HG03139 (cell line): ENCODE measurements around the gene PWWP2B.

Experiments used
- ATAC-seq: cut with Tn5 transposase; IDR thresholded peaks from one replicate; pipeline ENCODE4 v1.9.1; 2021; ENCODE audit not compliant: unreplicated experiment

The PWWP2B gene

DNA sequence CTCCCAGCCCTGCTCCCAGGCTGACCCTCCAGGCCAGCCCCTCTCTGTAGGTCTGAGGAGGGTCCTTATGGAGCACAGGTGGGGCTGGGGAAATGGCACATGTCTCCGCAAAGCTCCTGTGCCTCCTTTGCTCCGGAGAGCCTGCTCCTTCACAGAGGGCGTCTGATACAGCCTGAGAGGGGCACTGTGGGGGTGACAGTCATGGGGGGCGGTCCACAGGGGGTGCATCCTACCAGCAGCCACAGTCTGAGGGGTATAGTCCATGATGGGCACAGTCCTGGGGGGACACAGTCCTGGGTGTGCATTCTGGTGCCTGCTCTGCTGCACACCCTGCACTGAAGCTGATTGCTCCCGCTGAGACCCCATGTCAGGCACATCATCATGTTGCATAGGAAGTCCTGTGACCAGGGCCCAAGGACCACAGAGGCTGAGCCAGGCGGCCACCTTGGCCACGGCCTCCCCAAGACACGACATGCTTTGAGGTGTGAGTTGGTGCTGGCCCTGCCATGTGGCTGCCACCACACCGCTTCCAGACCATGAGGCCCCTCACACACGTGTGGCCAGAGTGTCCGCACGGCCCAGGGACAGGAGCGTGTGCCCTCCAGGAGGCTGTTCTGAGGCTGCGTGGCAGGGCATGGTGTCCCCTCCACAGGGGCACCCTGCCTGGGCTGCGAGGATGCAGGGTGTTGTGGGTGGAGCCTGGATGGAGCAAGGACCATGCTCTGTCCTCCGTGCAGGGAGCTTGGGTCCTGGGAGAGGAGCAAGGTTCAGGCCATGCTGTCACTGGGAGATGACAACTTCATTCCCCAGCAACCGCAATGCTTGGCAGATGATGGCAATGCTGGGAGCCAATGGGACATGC is 59.2 kb downstream of the PWWP2B start:
- no peak for ATAC-seq

DNA sequence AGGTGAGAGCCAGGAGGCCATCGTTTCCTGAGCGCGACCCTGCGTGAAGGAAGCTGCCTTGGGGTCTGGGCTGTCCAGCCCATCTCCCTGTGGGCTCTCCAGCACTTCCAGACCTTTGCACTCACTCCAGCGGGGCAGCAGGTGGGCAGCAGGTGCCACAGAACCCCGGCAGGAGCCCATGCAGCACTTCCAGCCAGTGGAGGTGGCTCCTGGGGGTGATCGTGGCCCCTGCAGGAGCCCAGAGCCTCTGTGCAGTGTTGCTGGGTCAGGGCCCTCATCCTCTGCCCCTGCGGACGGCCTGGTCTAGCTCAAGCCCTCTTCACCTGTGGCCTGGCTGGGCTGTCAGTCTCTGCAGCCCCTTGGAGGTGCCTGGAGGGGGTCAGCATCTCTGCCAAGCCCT is 59.9 kb downstream of the PWWP2B start:
- ATAC-seq: no peak

- no peak for ATAC-seq
These were observed 60.5 kb downstream of the PWWP2B start for GRCh38 chr10:132457328-132458070.

DNA sequence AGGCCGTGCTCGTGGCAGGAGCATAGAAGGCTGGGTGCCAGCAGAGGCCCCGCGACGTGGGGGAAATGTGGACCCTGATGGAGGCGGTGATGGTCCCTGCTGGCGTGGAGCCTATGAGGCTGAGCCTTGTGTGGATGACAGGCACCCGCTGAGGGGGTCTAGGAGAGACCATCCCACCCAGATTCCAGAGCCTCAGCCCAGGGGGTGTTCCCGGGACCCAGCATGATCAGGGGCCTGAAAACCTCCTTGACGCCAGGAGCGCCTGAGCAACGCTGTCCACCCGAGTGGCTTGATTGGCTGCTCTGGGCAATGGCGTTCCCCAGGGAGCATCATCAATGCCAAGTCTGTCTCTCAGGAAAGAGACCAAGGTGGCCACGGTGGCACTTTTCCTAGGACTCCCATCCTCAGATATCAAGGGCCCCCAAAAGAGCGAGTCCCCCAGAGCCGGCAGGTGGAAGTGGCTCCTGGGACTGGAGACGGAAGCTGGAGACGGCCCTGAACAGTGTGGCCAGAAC is 61.1 kb downstream of the PWWP2B start:
- ATAC-seq: no peak

GRCh38 chr10:132458586-132459300 is 61.7 kb downstream of the PWWP2B start:
- peak; percentile 49 for ATAC-seq

DNA sequence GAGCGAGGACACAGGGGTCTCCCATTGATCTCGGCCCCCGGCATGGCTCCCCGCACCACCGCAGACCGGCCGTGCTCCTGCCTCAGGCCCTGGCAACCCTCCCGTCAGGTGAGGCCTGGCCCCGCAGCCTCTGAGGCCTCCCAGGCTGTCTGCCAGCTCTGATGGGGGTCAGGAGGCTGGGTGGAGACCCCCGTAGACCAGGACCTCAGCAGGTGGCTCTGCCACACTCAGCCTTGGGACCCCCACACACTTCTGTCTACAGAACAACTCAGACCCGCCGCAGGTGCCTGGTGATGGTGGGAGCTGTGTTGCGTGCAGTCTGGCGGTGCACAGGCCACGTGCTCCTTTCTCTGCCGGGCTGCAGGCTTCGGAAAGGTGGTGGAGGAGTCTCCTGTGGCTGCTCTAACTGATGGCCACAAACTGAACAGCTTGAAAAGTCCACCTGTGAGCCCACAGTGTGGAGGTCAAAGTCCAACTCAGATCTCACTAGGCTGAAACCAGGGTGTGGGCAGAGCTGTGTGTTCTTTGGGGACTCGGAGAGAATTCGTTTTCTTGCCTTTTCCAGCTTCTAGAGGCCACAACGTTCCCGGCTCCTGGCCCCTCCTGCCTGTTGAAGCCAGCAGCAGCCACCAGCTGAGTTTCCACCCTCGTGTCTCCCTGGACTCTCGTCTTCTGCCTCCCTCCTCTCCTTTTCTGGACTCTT is 62.5 kb downstream of the PWWP2B start:
- ATAC-seq: no peak

GRCh38 chr10:132460071-132460470 is 63.1 kb downstream of the PWWP2B start:
- ATAC-seq: no peak

DNA sequence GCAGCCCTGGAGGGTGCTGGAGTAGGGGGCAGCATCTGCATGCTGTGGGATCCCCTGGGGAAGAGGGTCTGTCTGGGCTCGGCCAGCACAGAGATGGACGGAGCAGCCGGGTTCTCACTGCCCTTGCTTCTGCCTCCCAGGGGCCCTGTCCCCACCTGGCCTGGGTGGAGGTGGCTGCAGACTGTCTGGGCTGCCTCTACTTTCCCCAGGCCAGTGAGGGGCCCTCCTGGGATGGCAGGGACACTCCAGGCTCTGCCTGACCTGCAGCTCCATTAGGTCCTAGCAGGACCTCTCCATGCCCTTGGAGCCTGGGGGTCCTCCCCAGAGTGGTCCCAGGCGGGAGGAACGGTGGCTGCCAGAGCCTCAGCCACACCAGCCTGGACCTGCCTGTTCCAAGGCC is 63.7 kb downstream of the PWWP2B start:
- ATAC-seq: no peak

- no peak for ATAC-seq
These were observed 64.2 kb downstream of the PWWP2B start for GRCh38 chr10:132461103-132461682.

GRCh38 chr10:132461683-132462231 is 64.8 kb downstream of the PWWP2B start:
- no peak for ATAC-seq

- ATAC-seq: no peak
These were observed 65.7 kb downstream of the PWWP2B start for GRCh38 chr10:132462463-132463332.

GRCh38 chr10:132463333-132464255 is 66.6 kb downstream of the PWWP2B start:
- no peak for ATAC-seq

DNA sequence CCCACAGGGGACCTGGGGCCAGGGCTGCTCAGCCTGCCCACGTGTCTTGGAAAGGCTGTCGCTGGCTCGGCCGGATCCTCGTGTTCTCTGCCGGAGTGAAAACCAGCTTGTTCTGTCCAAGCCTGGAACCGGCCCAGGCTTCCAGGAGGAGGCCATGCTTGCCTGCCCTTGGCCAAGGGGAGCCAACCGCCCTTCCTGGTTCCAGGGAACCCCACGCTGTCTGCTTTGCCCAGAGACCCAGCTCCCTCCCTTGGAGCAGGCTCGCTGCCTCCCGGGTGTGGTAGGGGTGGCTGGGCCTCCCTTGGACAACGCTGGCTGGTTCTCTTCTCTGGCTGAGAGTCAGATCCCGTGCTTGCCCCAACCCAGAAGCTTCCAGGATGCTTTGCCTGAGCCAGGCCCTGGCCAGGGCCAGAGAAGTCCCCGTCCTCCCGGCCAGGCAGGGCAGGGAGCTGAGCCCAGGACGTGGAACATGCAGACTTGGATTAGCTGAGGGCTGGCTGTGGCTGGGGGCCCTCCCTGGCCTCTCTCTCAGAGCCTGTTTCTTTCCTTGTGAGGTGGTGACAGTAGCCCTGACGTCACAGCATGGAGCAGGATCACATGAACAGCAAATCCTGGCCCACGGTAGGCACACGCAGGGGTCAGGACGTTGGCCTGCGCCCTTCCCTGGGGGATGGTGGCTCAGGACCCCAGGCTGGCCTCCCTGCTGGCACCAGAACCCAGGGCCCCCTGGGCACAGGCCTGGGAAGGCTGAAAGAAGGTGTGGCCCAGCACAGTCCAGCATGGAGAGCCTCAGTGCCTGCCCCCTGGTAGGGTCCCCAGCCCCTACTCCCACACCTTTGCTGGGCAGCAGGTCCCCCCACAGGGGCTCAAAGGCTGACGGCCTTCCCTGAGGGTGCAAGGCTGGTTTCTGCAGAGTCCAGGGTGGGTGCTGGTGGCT is 67.5 kb downstream of the PWWP2B start:
- no peak for ATAC-seq

GRCh38 chr10:132465193-132465888 is 68.3 kb downstream of the PWWP2B start:
- no peak for ATAC-seq

GRCh38 chr10:132465889-132466519 is 69.0 kb downstream of the PWWP2B start:
- no peak for ATAC-seq
